ENCODE results near the gene TDP1.
A peak's percentile ranks its signal among the peaks of the same experiment; 100 is the strongest.
"Not testable (repeated sequence)": the region's sequence is repeated elsewhere in the genome, so short reads cannot be mapped to it uniquely, and the experiment has no call there.

Gene TDP1

GRCh38 chr14:90054803-90055202 lies 99.1 kb downstream of the TDP1 start:
- DNase-seq: no peak

- DNase-seq: no peak
Measured at GRCh38 chr14:90056826-90057225, 101.1 kb downstream of the TDP1 start.

GRCh38 chr14:90058876-90059458 lies 103.2 kb downstream of the TDP1 start:
- DNase-seq: no peak

- peak; percentile 84 for DNase-seq
Measured at GRCh38 chr14:90060312-90060964, 104.7 kb downstream of the TDP1 start.

GRCh38 chr14:90060965-90061684 lies 105.4 kb downstream of the TDP1 start:
- no peak for DNase-seq

GRCh38 chr14:90061685-90062126 lies 106.0 kb downstream of the TDP1 start, which contains the start of gene KCNK13:
TSS of gene KCNK13 (plus strand) at chr14:90061994. CDS start at chr14:90062206, 212 bp downstream.
- DNase-seq: no peak

DNA sequence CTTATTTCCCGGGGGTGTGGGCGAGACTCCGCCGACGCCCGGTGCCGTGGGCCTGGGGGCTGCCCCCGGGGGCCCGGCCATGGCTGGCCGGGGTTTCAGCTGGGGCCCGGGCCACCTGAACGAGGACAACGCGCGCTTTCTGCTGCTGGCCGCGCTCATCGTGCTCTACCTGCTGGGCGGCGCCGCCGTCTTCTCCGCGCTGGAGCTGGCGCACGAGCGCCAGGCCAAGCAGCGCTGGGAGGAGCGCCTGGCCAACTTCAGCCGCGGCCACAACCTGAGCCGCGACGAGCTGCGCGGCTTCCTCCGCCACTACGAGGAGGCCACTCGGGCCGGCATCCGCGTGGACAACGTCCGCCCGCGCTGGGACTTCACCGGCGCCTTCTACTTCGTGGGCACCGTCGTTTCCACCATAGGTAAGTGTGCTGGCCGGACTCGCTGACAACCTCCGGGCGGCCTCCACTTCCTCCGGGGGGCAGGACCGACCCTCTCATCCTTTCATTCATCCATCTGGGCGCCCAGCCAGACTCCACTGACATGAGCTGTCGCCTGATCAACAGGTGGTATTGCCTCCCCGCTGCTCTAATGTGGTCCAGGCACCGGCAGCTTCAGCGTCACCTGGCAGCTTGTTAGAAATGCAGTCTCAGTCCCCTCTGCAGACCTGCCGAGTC lies 106.5 kb downstream of the TDP1 start:
- peak; percentile 31 for DNase-seq

- no peak for DNase-seq
Measured at GRCh38 chr14:90062822-90063539, 107.3 kb downstream of the TDP1 start.

DNA sequence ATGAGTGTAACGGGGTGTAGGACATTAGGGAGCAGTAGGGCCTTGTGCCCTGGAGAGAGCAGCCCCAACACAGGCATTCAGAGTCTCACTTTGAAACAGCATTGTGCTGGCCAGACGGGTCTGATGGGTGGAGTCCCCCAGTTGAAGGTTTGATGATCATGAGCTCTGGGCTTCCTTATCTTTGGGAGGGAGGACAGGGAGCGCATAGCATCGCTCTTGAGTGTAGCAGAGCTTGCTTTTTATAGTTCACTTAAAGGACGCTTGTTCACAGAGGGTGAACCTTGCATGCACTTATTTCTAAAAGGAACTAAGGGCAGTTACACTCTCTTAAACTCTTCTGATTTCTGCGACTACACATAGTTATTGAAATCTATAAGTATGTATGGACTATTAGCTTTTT lies 116.6 kb downstream of the TDP1 start:
- no peak for DNase-seq

DNA sequence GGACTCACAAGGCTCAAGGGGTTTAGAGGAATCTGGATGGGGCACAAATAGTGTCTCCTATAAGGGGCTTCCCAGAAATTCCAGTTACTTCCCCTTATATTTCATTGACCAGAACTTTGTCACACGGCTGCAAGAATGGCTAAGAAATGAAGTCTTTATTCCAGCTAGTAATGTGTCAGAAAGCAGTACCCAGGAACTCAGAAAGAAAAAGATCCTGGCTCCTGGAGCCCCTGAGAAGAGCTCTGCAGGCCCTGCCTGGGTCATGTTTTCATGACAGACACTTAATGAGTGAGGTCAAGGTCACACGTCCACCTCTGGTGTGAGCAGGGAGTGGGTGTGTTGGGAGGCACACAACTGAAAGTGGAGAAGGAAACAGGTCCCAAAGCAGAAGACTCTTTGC lies 123.8 kb downstream of the TDP1 start:
- no peak for DNase-seq

DNA sequence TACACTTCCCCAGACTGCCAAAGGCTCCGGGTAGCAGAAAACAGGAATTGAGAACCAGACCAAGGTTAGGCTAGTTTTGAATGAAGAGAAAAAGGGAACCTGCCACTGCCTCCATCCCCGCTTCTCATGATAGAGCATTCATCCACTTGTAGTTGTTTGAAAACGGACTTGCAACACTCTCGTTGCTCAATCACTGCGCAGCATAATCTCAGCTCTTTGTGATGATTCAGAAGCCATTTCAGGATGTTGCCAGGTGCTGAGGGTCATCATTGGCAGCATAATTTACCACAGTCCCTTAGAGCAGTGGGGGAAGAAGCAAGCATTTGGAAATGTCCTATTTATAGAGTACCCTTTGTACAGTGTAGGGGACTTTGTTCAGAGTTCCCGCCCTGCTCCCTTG lies 131.7 kb downstream of the TDP1 start:
- no peak for DNase-seq

- DNase-seq: no peak
Measured at GRCh38 chr14:90088176-90088575, 132.4 kb downstream of the TDP1 start.

DNA sequence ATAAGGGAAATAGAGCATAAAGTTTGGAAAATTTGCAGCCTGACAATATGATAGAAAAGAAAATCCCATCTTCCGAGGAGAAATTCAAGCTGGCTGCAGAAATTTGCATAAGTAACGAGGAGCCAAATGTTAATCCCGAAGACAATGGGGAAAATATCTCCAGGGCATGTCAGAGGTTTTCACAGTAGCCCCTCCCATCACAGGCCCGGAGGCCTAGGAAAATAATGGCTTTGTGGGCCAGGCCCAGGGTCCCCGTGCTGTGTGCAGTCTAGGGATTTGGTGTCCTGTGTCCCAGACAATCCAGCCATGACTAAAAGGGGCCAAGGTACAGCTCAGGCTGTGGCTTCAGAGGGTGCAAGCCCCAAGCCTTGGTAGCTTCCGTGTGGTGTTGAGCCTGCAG lies 133.8 kb downstream of the TDP1 start:
- not testable (repeated sequence) for DNase-seq

DNA sequence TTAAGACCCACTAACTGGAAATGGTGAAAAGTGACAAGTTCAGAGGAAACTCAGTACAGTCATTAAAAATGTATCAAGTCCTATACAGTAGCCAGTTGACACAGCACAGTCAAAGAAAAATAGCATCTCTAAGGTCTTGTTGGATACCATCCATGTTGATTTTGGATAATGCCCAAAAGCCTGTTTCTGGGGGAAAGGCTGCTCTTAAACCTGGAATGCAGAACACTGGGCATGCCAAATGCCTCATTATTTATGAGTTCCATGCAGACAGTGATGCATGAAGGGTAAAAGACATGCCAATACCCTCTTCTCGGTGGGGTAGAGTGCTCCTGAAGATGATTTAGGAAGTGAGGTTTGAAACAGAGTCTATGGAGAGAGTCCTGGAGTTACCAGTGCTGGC lies 135.7 kb downstream of the TDP1 start:
- DNase-seq: peak; percentile 97

GRCh38 chr14:90093942-90094595 lies 138.3 kb downstream of the TDP1 start:
- no peak for DNase-seq
